ENCODE results near the gene C1QTNF1.
"Not testable (repeated sequence)": the region's sequence is repeated elsewhere in the genome, so short reads cannot be mapped to it uniquely, and the experiment has no call there.

C1QTNF1 gene

DNA sequence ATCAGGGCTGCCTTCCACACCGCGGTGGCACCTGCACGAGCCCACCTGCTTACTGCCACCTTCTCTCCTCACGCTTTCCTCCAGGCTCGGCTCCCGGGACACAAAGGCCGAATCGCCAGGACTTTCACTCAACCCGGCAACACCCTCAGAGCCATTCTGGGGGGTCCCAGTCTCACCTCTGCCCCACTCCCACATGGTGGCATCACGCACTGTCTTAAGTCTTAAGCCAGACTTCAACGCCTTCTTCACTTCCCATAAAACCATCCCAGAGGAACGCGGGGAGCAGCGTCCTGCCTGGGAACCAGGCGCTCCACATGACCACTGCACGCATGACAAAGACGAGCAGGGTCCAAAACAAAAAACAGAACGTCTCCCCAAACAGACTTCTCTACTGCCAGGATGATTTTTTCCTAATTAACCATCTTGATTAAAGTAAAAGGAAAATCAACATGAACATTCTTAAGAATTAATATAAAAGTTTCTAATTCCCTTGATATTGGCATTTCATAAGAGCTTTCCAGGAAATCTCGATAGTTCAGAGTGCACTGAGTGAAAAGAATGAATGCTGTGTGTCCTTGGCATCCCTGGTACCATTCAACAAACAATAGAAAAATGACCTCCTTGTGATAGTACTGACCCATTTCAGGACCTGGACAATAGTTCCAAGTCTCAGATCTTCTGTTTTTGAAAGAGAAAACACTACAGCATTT is 17.0 kb upstream of the C1QTNF1 start:
- no peak for DNase-seq (ENCODE audit: low spot score)

DNA sequence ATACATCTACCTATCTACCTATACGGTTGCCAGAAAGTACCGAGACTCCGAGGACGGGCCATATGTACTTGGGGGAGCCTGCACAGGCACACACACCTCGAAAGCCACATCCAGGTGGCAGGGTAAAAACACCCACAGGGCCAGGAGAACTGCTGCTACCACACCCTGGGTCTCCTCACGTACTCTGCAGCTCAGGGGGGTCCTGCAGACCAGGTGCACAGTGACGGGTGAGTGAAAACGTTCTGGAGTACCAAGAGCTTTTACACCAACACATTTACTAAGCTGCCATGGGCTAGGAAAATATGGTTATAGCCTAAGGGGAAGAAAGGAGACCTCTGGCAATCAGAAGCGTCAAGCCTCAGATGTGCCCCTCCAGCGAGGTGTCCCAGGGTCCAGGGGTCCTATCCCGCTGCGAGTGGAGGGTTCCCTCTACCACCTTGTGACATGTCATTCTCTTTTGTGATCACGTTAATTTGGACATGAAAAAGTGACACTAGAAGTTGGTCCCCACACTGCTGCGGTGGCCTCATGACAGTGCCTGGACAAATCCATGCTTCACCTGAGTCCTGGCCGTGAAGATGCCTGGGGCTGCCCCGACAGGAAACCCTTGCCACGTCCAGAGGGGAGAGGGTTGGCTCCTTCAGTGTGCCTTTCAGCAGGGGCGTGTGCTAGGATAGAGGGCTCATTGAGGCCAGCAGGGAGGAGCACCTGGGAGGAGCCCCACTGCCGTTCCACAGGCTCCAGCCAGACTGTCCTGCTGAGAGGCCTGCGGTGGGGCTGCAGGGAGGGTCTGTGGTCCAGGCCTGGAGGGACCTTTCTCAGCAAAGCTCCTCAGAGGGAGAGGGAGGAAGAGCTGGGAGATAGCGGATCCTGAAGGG is 16.2 kb upstream of the C1QTNF1 start:
- DNase-seq (ENCODE audit: low spot score) = no peak

DNA sequence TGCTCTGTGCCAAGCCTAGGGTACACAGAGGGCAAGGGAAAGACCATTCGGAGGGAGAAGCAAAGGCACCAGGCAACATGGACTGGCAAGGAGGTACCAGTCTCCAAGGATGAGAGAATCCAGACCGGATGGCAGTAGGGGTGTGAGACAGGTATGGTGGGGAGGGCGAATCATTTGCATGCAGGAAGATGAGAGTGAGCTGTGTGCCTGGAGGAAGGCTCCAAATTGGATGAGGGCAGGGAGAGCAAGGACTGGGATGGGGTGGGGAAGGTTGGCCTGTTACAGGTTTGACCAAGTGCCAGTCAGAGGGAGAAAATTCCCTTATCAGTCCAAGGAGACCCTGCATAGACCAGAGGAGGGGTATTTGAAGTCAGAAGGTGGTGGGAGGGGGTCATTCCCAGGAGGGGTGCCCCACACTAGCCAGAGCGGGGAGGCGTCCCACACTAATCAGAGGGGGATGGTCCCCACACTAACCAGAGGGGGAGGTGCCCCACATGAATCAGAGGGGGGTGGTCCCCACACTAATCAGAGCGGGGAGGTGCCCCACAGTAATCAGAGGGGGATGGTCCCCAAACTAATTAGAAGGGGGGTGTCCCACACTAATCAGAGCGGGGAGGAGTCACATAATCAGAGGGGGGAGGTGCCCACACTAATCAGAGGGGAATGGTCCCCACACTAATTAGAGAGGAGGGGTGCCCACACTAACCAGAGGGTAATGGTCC is 15.1 kb upstream of the C1QTNF1 start:
- no peak for DNase-seq (ENCODE audit: low spot score)

DNA sequence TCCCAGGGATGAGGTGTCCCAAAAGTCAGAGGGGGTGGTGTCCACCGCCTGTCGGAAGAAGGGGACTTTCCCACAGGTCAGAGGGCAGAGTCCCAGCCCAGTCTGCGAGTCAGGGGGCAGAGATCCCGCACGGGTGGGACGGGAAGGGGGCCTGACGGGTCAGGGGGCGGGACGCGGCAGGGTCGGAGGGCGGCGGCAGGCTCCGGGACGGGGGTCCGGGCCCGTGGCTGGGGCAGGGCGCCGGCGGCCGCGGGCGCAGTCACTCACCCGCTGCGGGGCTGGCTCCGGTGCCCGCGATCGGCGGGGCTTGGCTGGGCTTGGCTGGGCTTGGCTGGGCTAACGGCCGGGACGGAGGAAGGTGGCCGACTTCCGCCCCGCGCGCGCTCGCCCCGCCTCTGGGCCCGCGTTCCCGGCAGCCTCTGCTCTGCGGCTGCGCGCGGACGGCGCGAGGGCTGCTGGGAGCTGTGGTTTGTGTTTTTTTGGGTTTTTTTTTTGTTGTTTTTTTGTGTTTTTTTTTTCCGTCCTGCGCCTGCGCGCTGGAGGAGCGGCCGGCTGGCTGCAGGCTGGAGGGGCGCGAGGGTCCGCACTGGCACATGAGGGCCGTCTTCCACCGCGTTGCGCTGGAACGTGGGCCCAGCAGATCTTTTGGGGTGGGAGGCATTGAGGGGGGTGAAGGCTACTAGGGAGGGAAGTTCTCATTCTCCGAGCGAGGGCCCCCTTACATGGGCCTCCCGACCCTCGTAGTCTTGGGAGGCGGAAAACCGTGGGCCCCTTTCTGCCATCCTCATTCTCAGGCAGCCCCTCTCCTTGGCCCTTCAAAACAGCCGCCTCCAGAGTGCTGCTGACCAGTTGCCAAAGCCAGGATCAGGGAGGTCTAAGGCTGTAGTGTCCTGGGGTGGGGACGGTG is 14.3 kb upstream of the C1QTNF1 start, which contains the start of gene CANT1:
Gene CANT1, minus strand, starts transcription at position 368 of the 907 bp plus-strand sequence. CDS start 12,142 bp downstream, outside the sequence.
- peak; percentile 84 for DNase-seq (ENCODE audit: low spot score)

DNA sequence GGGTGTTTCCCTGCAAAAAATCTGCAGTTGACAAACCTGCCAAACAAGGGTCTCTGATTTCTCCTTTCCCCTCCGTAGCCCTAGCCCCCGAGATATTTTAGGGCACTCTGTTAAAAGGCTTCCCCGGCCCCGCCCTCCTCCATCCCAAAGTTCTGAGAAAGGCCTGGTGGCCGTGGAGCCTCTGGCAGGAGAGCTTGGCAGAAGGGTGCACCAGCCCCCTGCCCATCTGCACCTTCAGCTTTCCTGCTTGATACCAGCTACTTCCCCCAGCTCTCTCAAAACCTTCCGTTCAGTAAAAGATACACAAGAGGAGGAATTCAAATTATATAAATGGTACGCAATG is 13.7 kb upstream of the C1QTNF1 start:
- DNase-seq (ENCODE audit: low spot score) = no peak

DNA sequence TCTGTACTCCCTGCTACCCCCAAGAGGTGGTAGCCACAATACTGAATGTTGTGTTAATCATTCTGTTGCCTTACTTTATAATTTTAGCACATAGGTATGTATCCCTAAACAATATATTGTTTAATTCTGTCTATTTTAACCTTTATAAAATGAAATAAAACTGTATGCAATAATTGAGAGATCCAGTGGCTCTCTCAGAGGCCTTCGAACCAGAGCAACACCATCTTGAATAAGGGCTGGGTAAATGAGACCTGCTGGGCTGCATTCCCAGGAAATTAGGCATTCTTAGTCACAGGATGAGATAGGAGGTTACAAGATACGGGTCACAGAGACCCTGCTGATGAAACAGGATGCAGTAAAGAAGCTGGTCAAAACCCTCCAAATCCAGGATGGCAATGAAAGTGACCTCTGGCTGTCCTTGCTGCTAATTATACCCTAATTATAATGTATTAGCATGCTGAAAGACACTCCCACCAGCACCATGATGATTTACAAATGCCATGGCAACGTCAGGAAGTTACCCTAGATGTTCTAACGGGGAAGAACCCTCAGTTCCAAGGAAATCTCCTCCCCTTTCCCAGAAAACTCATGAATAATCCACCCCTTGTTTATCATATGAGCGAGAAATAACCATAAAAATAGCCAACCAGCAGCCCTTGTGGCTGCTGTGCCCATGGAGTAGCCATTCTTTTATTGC is 12.4 kb upstream of the C1QTNF1 start:
- no peak for DNase-seq (ENCODE audit: low spot score)

DNA sequence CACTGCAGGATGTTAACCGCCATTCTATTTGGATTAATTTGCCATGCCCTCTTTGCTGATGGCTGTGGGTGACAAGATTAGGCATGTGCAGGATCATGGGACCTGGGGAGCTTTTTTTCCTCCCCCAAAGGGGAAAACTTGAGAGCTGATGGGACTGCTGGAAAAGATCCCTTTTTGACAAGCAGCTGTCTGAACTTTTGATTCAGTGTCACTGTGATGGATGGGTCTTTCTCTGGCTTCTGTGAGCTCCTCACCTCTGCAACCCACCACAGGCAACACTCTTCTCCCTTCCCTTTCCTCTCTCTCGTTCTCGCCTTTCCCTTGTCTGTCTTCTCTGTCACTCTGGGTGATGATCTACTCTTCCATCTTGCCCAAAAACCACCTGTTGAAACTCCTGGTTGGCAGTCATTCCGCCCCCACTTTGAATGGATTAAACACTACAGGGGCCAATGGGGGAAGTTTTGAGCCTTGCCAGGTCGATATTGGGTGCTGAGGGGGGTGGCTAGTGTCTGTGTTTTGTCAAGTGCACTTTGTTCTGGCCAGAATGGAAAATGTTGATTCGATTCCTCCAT is 11.3 kb upstream of the C1QTNF1 start:
- DNase-seq (ENCODE audit: low spot score) = no peak

DNA sequence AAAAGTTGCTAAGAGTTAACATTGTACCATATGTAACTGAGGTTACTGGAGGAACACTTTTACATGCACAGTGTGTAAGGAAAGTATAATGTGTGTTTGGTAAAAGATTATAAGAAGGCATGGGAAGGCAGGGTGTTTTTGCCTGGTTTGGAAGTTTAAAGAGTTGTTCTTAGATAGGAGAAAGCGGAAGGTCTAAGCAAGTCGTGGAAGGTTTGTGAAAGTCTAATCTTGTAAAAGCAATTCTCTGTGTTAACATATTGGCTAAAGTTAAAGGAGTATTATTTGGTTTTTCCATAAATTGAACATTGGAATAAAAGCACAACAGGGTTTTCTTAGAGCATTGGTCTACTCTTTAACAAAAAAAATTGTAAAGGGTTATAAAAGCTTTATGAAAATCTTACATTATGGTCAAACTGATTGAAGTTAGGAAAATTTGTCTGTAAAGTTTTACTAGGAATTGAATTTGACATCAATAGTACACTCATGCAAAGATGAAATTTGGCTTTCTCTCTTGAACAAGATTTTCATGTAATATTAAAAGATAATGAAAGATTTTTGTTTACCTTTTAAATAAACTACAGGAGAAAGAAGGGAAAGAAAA is 9.7 kb upstream of the C1QTNF1 start:
- no peak for DNase-seq (ENCODE audit: low spot score)

DNA sequence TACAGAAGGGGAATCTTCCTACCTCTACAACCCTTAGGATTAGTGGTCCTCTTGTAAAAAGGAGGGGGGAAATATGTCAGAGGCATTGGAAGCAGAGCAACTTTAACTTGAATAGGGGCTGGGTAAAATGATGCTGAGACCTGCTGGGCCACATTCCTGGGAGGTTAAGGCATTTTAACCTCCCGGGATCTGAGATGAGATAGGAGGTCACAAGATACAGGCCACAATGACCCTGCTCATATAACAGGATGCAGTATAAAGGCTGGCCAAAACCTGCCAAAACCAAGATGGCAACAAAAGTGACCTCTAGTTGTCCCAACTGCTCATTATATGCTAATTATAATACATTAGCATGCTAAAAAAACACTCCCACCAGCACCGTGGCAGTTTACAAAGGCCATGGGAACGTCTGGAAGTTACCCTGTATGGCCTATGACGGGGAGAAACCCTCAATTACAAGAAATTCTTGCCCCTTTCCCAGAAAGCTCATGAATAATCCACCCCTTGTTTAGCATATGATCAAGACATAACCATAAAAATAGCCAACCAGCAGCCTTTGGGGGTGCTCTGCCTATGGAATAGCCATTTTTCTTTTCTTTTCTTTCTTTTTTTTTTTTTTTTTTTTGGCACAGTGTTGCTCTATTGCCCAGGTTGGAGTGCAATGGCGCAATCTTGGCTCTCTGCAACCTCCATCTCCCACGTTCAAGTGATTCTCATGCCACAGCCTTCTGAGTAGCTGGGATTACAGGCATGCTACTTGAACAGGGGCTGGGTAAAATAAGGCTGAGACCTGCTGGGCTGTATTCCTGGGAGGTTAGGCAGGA is 6.2 kb upstream of the C1QTNF1 start:
- DNase-seq (ENCODE audit: low spot score) = no peak

DNA sequence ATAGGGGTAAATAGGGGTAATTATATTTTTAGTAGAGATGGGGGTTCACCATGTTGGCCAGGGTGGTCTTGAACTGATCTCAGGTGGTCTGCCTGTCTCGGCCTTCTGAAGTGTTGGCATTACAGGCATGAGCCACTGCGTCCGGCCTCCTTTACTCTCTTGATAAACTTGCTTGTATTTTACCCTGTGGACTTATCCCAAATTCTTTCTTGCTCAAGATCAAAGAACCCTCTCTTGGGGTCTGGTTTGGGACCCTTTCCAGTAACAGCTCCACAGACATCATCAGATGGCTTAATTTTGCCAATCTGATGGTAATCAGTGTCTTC is 5.6 kb upstream of the C1QTNF1 start:
- DNase-seq (ENCODE audit: low spot score) = no peak

DNA sequence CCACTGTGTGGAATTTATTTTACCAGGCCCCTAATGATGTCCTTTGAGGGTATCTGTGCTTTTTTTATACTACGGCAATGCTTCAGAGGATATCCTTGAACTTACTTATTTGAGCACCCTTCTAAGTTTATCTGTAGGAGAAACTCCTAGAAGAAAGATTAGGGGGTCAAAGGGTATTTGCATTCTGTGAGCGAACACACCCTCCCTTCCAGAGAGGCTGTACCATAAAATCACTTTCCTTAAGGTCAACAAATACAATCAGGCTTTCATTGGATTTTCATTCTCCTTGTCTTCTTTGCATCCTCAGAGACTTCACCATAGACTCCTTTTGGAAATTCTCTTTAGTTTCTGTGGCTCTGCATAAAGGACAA is 4.7 kb upstream of the C1QTNF1 start:
- DNase-seq (ENCODE audit: low spot score) = no peak

DNA sequence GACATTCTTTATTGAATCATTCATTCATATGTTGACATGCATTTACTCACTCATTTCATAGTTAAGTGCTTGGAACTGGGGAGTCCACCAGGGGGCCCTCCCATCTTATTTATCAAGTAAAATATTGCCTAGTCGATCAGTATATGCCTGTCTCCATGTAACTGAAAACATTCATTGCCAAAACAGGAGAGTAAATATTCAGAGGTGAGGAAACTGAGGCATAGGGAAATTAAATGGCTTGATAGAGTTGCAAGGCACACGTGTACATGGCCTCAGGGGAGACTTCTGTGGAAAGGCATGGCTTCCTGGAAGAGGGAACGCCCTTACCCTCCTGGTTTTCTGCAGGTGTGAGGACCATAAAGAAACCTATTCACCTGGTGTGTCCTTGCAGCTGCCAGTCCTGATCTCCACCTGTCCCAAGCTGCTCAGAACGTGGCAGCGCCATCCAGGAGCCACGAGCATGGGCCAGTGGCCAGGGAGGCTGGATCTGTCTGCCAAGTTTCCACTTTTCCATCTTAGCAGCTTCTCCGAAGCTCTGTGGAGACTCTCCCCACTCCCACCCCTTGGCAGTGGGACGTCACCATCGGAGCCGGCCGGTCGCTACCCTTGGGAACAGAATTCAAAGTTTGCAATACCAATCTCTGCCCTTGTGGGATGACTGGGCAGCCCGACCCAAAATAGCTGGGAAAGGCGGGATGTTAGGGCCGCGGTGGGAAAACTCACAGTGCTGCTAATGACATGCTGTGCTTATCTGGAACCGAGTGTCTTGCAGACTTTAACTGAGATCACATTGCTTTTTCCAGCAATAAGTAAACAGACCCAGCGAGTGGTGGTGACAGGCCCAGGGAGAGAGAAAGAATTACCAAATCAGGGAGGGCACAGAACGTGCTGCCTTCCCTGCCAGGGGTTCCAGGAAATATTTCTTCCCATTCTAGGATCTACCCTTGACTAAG is 4.1 kb upstream of the C1QTNF1 start:
- no peak for DNase-seq (ENCODE audit: low spot score)

DNA sequence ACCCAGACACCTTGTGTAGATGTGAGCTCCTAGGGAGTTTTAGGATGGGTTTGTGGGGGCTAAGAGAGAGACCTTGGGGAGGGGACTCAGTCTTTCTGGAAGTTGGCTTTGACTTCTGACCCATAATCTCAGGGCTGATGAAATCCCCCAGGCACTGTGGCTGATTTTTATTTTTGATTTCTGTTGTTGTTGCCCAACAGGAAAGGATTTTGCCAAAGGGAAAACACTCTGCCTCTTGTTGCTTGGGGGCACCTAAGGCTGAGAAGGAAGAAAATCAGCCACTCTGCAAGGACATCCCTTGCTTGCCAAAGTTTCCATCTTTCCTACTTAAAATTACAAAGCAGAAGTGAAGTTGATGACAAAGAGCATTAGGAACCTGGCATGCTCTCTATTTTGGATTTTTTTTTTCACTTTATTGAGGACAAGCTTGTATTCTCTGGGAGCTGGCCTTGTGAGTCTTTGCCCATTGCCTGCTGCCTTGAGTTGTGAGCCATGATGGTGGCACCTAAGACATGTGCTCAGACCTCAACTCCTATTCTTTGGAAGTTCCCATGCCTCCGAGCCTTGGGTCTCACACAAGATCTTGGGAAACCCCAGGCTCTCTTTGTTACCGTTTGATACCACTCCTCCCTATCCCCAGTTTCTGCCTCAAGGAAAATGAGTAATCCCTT is 3.2 kb upstream of the C1QTNF1 start:
- no peak for DNase-seq (ENCODE audit: low spot score)

DNA sequence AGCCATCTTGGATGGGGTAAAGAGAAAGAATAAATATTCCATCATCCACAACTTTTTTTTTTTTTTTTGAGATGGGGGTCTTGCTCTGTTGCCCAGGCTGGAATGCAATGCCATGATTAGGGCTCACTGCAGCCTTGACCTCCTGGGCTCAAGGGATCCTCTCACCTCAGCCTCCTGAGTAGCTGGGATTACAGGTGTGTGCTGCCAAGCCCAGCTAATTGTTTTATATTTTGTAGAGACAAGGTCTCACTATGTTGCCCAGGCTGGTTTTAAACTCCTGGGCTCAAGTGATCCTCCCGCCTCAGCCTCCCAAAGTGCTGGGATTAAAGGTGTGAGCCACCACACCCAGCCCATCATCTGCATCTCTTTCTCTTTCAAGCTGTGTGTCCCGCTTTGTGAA is 2.0 kb upstream of the C1QTNF1 start:
- DNase-seq (ENCODE audit: low spot score) = not testable (repeated sequence)

DNA sequence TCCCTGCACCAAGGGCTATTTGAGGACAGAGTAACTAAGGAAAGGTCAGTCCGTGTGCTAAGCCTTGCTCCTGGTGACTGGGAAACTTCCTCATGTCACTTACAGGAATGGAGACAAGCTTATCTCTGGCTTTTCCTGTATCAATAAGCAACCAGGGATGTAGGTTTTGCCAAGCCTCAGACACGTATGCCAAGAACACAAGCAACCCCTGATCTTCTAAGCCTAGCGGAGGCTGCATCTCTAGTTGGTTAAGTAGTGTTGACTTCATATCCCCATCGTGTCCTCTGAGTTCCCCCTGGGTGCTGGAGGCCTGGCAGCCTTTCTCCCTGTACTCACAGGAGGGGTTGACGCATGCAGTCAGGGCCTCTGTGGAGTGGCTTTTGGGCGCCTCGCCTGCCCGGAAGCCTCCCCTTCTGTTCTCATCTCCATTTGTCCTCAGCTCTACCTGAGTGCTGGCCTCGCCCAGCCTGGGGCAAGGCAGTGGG is 1.4 kb upstream of the C1QTNF1 start:
- DNase-seq (ENCODE audit: low spot score) = no peak

DNA sequence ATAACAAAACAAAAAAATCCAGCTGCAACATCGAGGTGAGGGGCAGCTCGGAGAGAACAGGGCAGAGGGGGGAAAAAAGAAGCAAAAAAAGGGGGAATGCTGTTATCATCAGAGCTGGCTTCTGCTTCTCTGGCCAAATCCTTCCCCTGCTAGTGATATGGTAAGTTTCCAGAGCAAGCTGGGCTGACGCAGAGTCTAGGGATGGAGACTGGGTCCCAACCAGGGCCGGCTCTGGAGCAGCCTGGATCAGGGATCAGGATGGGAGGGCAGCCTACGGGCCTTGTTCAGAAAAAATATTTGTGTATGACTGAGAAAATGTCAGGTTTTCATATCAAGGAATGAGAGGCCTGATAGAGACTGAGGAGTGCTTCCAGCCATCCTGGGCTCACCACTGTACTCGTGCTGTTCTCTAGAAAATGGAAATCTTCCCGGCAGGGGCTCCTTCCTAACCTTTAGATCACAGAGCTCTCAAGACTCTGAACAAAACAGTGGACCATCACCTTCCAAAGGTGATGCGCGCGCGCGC is 726 bp upstream of the C1QTNF1 start:
- DNase-seq (ENCODE audit: low spot score) = no peak
